Epithelial cell of prostate (primary cell): Measurements from ENCODE around the gene NLN.
"Not testable (repeated sequence)": the region's sequence is repeated elsewhere in the genome, so short reads cannot be mapped to it uniquely, and the experiment has no call there.

Experiments used
- DNase-seq: peaks from one replicate; pipeline ENCODE4 v3.0.0-alpha.2; 2011; ENCODE audit warnings: low read depth, low spot score
- H3K27ac ChIP-seq: fragments of 450-650 bp; 2 replicates; pipeline ENCODE4 v1.5.1; 2017; ENCODE audit warnings: mild to moderate bottlenecking

NLN gene

GRCh38 chr5:65823845-65824445 lies 101.9 kb downstream of the NLN start:
- no peak for DNase-seq
- H3K27ac ChIP-seq, result no peak overlapping the region

- no peak for DNase-seq
- H3K27ac ChIP-seq, result no peak overlapping the region
Observed at GRCh38 chr5:65825408-65826328, 103.7 kb downstream of the NLN start.

GRCh38 chr5:65828022-65828896 lies 106.3 kb downstream of the NLN start:
- no peak overlapping the region for H3K27ac ChIP-seq
- no peak for DNase-seq

- no peak overlapping the region for H3K27ac ChIP-seq
- no peak for DNase-seq
Observed at GRCh38 chr5:65830856-65831255, 108.9 kb downstream of the NLN start.

GRCh38 chr5:65831276-65831675 lies 109.3 kb downstream of the NLN start:
- DNase-seq, result no peak
- H3K27ac ChIP-seq, result no peak overlapping the region

- no peak overlapping the region for H3K27ac ChIP-seq
- no peak for DNase-seq
Observed at GRCh38 chr5:65832152-65832551, 110.1 kb downstream of the NLN start.

GRCh38 chr5:65832603-65833228 lies 110.7 kb downstream of the NLN start:
- DNase-seq, result no peak
- H3K27ac ChIP-seq, result no peak overlapping the region

GRCh38 chr5:65833780-65834179 lies 111.8 kb downstream of the NLN start:
- no peak for DNase-seq
- H3K27ac ChIP-seq, result no peak overlapping the region

GRCh38 chr5:65834306-65834705 lies 112.3 kb downstream of the NLN start:
- no peak for DNase-seq
- H3K27ac ChIP-seq, result no peak overlapping the region

- no peak for DNase-seq
Observed at GRCh38 chr5:65835191-65835590, 113.2 kb downstream of the NLN start.

GRCh38 chr5:65837139-65837538 lies 115.1 kb downstream of the NLN start:
- H3K27ac ChIP-seq, result no peak overlapping the region
- DNase-seq, result peak; percentile 26

More at GRCh38 chr5:65835191-65835590, 113.2 kb downstream of the NLN start:
- H3K27ac ChIP-seq, result no peak overlapping the region

- H3K27ac ChIP-seq, DNase-seq: not testable (repeated sequence)
Observed at GRCh38 chr5:65839170-65839569, 117.2 kb downstream of the NLN start.

- H3K27ac ChIP-seq, result no peak overlapping the region
- no peak for DNase-seq
Observed at GRCh38 chr5:65840071-65840470, 118.1 kb downstream of the NLN start.

- not testable (repeated sequence) for DNase-seq, H3K27ac ChIP-seq
Observed at GRCh38 chr5:65844763-65845162, 122.8 kb downstream of the NLN start.

- no peak for DNase-seq
- H3K27ac ChIP-seq, result no peak overlapping the region
Observed at GRCh38 chr5:65846101-65846500, 124.1 kb downstream of the NLN start.

- not testable (repeated sequence) for DNase-seq
Observed at GRCh38 chr5:65847019-65847418, 125.0 kb downstream of the NLN start.

GRCh38 chr5:65849918-65850317 lies 127.9 kb downstream of the NLN start:
- DNase-seq, result not testable (repeated sequence)

More at GRCh38 chr5:65847019-65847418, 125.0 kb downstream of the NLN start:
- H3K27ac ChIP-seq, result not testable (repeated sequence)

GRCh38 chr5:65854925-65855324 lies 132.9 kb downstream of the NLN start:
- DNase-seq, result no peak
- no peak overlapping the region for H3K27ac ChIP-seq

More at GRCh38 chr5:65849918-65850317, 127.9 kb downstream of the NLN start:
- H3K27ac ChIP-seq, result not testable (repeated sequence)

GRCh38 chr5:65855766-65856315 lies 133.8 kb downstream of the NLN start:
- DNase-seq, result no peak
- no peak overlapping the region for H3K27ac ChIP-seq

- H3K27ac ChIP-seq, result no peak overlapping the region
- no peak for DNase-seq
Observed at GRCh38 chr5:65856520-65856919, 134.5 kb downstream of the NLN start.
